GM19351 (cell line): Measurements from ENCODE around the gene CORIN.

Experiments
- ATAC-seq: cut with Tn5 transposase; IDR thresholded peaks from one replicate; pipeline ENCODE4 v1.9.1; 2021; ENCODE audit warnings: mild to moderate bottlenecking, moderate library complexity; ENCODE audit not compliant: unreplicated experiment

Gene CORIN, protein sequence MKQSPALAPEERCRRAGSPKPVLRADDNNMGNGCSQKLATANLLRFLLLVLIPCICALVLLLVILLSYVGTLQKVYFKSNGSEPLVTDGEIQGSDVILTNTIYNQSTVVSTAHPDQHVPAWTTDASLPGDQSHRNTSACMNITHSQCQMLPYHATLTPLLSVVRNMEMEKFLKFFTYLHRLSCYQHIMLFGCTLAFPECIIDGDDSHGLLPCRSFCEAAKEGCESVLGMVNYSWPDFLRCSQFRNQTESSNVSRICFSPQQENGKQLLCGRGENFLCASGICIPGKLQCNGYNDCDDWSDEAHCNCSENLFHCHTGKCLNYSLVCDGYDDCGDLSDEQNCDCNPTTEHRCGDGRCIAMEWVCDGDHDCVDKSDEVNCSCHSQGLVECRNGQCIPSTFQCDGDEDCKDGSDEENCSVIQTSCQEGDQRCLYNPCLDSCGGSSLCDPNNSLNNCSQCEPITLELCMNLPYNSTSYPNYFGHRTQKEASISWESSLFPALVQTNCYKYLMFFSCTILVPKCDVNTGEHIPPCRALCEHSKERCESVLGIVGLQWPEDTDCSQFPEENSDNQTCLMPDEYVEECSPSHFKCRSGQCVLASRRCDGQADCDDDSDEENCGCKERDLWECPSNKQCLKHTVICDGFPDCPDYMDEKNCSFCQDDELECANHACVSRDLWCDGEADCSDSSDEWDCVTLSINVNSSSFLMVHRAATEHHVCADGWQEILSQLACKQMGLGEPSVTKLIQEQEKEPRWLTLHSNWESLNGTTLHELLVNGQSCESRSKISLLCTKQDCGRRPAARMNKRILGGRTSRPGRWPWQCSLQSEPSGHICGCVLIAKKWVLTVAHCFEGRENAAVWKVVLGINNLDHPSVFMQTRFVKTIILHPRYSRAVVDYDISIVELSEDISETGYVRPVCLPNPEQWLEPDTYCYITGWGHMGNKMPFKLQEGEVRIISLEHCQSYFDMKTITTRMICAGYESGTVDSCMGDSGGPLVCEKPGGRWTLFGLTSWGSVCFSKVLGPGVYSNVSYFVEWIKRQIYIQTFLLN

DNA sequence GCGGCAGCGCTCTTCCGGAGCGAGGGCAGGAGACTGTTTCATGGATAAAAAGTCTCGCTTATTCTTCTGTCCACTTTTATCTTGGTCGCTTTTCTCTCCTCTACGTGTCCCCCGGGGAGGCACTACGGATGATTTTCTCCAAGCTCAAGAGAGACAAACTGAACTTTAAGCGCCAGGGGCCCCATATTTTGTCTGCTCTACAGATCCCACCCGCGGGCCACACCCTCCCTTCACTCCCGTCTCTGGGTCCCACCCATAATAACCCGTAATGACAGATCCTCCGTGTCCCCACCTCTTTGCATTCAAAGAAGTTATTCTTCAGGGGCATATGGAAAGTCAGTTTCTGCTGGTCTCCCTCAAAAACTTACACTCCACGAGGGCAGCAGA lies at the start of gene CORIN:
Gene CORIN (minus strand): TSS at position 160 of the 387 bp plus-strand sequence. CDS start 118 bp downstream, at position 42.
- no peak for ATAC-seq

DNA sequence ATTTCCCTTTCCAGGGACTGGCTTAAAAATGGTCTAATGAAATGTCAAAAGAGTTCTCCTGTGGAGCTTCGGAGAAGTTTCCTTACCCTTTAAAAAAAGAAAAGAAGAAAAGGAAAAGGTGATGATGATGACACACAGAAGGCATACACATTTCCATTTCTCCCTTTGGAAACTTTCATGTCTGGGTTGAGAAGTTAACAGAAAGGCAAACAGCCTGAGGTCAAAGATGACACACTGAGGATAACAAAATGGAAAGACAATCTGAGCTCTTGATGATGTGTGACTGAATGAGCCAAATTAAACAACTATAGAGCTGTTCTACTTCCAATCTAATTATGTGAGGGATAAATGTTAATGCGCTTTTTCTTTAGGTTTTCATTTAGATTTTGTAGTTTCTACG lies 44.4 kb upstream of the CORIN start:
- ATAC-seq = no peak

DNA sequence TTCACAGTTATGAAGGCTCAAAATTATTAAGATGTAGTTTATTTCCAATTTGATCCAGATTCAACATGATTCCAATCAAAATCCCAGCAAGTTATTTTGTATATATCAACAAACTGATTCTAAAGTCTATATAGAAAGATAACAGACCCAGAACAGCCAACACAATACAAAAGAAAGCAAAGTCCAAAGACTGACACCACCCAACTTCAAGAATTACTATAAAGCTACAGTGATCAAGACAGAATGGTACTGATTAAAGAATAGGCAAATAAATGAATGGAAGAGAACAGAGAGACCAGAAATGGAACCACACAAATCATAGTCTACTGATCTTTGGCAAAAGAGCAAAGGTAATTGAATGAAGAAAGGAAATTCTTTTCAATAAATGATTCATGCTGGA lies 41.6 kb upstream of the CORIN start:
- ATAC-seq = no peak

DNA sequence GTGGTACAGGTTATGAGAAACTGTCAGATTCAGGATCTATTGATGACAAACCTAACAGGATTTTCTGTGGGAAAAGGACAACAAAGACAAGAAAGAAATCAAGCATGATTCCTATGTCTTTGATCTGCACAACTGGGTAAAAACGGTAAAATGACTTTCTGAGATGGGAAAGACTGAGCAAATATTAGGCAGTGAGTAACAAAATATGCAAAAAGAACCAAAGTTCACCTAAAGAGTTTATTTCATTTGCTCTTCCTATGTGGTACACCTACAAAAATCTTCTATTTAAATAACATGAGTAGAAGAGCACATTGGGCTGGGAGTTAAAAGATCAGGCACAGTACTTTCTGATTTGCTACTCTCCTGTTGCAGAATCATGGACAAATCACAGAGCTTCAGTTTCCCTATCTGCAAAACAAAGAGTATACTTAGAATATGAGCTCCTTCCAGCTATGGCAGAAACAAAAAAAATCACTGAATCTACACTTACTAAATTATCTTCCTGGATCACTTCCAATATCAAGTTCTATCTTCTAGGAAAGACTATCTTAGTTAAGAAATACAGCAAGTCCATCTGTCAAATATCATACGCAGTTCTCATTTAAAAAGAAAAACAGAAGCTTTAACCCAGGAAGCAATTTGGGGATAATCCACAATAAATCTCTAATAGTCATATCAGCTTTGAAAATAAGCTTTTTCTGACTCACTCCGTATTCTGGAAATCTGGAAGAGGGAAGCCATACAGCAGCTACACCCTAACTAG lies 39.1 kb upstream of the CORIN start:
- no peak for ATAC-seq

DNA sequence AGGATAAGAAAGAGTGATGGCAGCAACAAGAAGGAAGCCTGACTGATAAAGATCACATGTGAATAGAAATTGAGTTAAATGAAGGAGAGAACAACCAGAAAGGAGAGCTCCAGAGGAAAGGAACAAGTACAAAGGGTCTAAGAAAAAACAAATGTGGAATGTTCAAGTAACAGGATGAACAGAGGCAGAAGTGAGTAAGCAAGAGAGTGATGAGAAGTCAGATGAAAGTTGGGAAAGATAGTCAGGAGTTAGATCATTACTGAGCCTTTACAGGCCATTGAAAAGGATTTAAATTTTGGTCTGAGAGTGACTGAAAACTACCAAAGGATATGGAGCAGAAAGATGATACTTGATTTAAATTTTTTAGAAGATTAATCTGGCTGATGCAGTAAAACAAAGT lies 38.4 kb upstream of the CORIN start:
- ATAC-seq = no peak

DNA sequence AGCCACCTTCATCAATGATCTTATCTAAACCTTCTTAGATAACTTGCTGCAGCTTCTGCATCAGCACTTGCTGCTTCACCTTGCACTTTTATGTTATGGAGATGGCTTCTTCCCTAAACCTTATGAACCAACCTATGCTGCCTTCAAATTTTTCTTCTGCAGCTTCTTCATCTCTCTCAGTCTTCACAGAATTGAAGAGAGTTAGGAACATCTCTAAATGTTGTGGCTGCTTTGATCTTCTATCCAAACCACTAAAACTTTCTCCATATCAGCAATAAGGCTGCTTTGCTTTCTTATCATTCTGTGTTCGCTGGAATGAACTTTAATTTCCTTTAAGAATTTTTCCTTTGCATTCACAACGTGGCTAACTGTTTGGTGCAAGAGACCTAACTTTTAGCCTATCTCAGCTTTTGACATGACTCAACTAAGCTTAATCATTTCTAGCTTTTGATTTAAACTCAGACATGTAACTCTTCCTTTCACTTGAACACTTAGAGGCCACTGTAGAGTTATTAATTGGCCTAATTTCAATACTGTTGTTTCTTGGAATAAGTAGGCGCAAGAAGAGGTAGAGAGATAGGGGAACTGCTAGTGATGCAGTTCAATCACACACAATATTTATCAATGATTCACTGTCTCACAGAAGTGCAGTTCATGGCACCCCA lies 36.1 kb upstream of the CORIN start:
- ATAC-seq = no peak

DNA sequence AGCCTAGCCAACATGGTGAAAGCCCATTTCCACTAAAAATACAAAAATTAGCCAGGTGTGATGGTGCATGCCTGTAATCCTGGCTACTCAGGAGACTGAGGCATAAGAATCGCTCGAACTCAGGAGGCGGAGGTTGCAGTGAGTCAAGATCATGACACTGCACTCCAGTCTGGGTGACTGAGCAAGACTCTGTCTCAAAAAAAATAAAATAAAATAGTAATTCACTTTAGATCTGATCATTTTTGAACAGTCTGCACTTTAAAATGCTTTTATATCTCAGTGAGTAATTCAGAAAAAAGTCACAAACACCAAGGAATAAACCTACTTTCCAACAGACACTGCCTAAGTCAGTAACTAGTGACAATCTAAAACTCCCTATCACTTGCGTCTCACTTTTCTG lies 25.6 kb upstream of the CORIN start:
- ATAC-seq = no peak

DNA sequence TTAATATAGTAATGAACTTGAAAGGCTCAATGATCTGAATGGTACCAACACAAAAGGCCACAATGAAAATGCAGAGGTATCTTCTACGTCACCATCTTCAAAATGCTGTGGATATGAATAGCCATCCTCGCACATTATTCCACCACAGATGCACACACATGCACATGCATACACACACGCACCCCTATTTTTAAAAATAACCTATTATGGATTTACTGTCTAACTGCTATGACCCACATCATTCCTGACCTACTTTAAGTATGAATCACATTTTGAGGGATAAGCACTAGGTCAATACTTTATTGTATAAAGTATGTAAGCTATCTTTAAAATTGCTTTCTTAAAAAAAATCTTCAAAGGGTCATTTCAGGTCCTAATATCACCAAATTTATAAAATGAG lies 24.4 kb upstream of the CORIN start:
- no peak for ATAC-seq

DNA sequence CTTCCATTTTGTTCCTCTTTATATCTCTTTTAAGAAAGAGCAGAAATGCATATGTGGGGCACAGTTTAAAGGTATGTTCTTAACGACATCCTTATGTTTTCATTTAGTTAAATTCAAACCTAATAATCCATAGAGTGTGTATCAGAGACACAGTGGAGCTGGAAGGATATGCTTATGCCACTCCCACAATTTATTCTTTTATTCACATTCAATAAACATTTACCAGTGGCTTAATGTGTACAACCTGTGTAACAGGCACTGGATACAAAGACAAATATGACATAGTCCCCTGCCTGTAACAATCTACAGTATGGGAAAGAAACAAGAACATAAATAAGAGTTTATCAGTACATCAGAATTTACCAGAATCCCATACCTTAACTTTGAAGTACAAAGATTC lies 22.4 kb upstream of the CORIN start:
- ATAC-seq = no peak

DNA sequence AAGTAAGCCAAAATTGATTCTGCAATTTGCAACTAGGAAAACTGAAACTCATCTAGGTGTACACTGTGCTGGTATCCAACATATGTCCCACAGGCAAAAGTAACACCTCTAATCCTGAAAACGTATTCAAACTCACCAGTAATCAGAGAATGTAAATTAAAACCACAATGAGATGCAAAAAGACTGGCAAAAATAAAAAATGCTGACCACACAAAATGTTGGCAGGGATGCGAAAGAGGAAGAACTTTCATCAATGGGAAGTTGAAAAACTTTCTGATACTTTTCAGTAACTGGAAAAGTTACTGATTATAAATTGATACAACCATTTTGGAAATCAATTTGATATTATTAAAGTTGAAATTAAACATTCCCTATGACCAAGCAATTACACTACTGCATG lies 20.1 kb upstream of the CORIN start:
- ATAC-seq = no peak

DNA sequence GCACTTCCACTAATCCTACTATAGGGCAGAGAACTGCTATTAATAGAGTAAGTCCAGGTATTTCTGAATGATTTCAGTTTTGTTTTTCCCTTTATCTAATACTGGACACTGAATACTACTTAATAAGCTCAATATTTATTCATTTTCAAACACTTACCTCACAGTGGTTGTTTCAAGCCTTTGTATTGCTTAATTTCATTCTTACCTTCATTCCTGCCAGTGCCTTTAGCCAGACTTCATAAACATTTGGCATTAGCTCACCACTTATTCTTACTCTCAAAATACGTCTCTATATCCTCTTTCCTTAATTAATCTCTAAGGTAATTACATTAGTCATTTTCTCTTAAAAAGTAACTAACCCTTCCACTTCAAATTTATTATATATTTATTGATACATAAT lies 18.8 kb upstream of the CORIN start:
- ATAC-seq = no peak

DNA sequence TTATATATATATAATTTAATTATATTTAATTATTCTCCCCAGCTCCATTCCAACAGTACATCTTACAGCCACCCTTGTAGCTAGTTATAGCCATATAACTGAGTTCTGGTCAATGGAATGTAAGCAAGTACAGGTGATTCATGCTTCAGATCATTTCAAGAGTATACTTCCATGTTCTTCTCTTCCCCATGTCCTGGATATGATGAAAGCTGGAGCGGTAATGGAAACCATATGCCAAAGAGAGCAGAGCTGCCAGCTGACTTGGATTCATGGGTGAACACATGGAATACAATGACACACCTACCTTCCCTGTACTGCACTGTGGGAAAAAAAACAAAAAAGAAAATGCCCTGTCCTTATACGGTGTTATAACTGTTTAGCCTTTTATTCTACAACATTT lies 17.5 kb upstream of the CORIN start:
- no peak for ATAC-seq

DNA sequence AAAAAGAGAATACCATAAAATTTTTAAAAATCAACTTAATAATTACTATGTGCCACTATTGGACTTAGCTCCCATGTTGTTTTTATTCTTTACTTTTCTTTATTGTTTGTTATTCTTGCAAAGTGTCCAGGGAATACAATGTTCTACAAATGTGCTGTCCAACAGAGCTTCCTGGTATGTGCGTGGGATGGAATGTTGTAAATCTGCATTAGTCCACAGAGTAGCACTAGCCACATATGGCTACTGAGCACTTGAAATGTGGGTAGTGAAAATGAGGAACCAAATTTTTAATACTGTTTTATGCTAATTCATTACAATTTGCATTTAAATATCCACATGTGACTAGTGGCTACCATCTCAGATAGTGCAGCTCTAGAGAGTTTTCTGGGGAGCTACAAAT lies 14.3 kb upstream of the CORIN start:
- ATAC-seq = no peak

DNA sequence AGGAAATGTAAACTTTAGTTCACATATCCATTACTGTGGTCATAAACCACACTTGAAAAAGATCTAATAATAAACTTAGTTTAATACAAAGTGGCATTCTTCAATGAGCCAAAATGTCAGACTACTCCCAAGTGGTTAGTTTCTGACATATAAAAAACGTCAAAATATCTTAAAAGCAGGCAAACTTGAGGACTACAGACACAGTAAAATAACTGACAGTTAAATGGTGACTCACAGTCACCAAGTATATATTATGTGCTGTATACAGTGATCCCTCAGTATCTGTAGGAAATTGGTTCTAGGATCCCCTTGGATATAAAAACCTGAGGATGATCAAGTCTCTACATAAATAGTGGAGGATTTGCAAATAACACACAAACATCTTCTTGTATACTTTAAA lies 11.6 kb upstream of the CORIN start:
- ATAC-seq = no peak

DNA sequence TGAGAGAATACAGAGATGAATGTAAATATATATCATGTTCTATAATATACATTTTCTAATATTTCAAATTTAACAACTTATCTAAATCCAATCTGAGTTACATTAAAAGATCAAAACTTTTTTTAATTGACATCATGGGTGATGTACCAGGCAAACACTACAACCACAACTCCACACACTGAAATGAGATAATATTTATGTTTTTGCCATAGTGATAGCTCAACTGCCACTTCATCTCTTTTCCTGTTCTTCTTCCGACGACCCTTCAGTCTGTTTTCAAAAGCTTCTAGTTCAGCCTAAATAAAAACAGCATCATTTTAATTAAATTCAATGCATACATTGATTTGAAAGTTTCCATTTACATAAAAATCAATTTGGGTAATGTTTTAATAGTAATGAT lies 10.2 kb upstream of the CORIN start:
- ATAC-seq = no peak

DNA sequence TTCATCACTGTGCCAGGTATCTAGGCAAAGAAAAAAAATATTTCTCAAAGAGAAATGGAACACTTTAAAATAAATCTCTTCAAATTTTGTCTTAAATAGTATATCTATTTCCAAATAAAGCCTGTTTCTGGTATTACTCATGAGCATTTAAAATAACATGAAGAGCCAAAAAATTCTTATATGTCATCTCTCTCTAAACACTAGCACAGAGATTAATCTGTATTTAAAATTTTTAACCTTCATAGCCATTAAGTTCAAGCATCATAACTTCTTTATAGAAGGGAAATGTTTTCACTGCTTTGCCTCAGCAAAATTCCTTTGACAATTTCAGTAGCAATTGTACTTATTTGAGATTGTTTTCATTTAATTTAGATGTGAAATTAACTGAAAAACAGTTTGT lies 5.1 kb upstream of the CORIN start:
- no peak for ATAC-seq

DNA sequence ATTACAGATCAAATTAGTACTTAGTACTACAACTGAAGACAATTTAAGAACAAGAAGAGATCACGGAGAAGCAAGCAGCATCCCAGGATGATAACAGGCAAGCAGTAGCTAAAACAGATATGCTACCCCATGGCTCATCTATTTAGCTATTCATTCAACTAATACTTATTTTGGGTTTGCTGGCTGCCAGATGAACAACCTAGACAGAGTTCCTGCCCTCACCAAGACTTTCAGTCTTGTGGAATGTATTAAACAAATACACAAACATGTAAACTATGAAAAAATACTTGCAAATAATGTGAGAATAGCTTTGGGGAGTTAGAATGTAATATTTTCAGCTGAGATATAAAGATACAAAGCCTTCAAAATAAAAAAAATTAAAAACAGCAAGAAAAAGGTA lies 2.4 kb upstream of the CORIN start:
- ATAC-seq = no peak

DNA sequence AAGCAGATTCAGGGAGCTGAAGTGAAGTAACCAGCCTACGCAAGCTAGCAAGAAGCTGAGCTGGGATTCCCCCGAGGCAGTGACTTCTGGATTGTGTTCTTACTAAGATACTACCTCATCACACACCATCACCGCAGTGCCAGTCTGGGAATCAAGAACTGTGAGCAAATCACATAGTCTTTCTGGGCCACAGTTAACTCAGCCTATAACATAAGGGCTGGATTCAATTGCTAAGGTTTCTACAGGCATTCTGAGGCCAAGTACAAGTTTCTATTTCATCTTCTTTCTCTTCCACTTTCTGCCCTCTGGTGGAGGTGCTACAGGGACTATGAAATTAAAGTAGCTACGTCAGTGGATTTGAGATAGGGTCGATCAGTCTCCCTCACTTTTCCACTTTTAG lies 1.4 kb upstream of the CORIN start:
- ATAC-seq = peak; percentile 65

DNA sequence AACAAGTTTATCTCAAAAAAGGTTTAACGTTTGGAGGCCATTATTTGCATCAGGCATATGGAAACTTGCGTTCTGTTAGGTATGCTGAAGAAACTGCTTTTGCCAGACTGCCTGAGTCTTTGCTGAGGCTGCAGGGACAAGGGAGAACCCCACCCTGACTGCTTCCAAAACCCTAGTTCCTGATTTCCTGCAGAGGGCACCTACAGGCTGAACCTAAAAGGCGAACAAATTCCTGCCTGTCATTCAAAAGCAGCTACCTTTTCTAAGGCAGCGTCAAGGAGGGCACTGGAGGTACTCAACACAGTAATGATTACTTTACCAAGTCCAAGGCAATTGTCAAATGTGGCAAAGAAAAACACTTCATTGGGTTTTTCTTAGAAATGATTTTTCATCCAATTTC lies 578 bp upstream of the CORIN start:
- ATAC-seq = no peak

DNA sequence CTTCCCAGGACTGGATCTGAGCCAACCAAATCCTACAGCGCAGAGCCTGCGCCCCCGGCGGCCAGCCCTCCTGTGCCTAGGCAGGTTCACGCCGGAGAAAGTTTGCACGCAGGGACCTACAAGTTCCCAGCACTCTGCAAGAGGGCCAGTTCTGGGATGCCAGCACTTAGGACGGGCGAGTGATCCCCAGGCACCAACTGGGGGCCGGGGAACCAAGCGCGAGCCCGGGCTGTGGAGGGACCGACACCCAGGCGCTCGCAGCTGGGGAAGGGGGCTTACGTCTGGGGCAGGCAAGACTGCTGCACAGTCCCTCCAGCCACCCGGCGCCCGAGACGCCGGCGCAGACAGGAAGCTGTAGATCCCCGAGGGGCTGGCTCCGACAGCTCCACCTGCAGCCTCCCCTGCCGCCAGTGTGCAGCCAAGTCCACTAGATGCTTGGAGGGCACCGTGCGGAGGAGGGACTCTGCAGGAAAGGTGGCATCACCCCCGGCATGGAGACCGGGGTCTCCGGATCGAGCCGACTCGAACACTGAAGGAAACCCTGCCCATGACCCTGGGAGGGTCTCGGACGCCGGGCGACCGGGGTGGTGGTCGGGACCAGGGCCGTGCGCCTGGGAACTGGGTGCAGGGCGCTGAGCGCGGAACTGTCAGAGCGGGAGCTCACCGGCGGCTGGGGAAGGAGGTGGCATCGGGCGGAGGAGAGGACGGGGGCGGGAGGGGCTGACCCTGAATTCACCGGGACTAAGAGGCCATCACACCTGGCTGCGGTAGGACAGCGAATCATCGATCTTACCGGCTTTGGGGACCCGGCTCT lies 566 bp downstream of the CORIN start:
- ATAC-seq = peak; percentile 48
